OCI-LY1 (cell line): ENCODE measurements around the gene CLEC7A.

Source experiments
- H2AFZ ChIP-seq: fragments of 200-600 bp; sonication (generic), shearing (Covaris generic); 2 replicates; pipeline ENCODE4 v1.6.0; 2014; ENCODE audit warnings: antibody characterized with exemption, mild to moderate bottlenecking, low read length
- H3F3A ChIP-seq: fragments of 200-600 bp; sonication (generic), shearing (Covaris generic); 2 replicates; pipeline ENCODE4 v1.6.0; 2014; ENCODE audit warnings: mild to moderate bottlenecking, antibody characterized with exemption, low read length, moderate library complexity; ENCODE audit not compliant: insufficient read depth
- H3K27ac ChIP-seq: fragments of 200-600 bp; sonication (generic); 2 replicates; pipeline ENCODE4 v1.5.1; 2014; ENCODE audit warnings: low read length, mixed run types, mild to moderate bottlenecking, low read depth; ENCODE audit not compliant: poor library complexity, severe bottlenecking
- H3K27me3 ChIP-seq: fragments of 200-600 bp; sonication (generic); 2 replicates; pipeline ENCODE4 v1.6.0; 2014; ENCODE audit warnings: antibody characterized with exemption, mild to moderate bottlenecking, low read length, moderate library complexity; ENCODE audit not compliant: insufficient read depth
- H3K36me3 ChIP-seq: fragments of 200-600 bp; sonication (generic); 2 replicates; pipeline ENCODE4 v1.6.1; 2014; ENCODE audit warnings: mild to moderate bottlenecking, antibody characterized with exemption, low read length, moderate library complexity, mixed read lengths; ENCODE audit not compliant: insufficient read depth
- H3K4me1 ChIP-seq: fragments of 200-600 bp; sonication (generic); 2 replicates; pipeline ENCODE4 v1.5.1; 2014; ENCODE audit warnings: mild to moderate bottlenecking, low read length, moderate library complexity; ENCODE audit not compliant: insufficient read depth, severe bottlenecking
- H3K4me2 ChIP-seq: fragments of 200-600 bp; sonication (generic), shearing (Covaris generic); 2 replicates; pipeline ENCODE4 v1.6.1; 2014; ENCODE audit warnings: low read length
- H3K4me3 ChIP-seq: fragments of 200-600 bp; sonication (generic); 2 replicates; pipeline ENCODE4 v1.5.1; 2014; ENCODE audit warnings: low read length, low read depth, mild to moderate bottlenecking, mixed read lengths; ENCODE audit not compliant: poor library complexity, severe bottlenecking
- H3K79me2 ChIP-seq: fragments of 200-600 bp; shearing (Covaris generic); 2 replicates; pipeline ENCODE4 v1.6.1; 2016; ENCODE audit warnings: mixed run types, low read length, mixed read lengths; ENCODE audit not compliant: insufficient read depth
- H3K9ac ChIP-seq: fragments of 200-600 bp; sonication (generic), shearing (Covaris generic); 2 replicates; pipeline ENCODE4 v1.6.1; 2014; ENCODE audit warnings: mild to moderate bottlenecking, low read length, mixed read lengths
- H3K9me2 ChIP-seq: fragments of 200-600 bp; sonication (generic), shearing (Covaris generic); 2 replicates; pipeline ENCODE4 v1.6.1; 2014; ENCODE audit warnings: low read depth, mild to moderate bottlenecking, low read length, mixed read lengths
- H3K9me3 ChIP-seq: fragments of 200-600 bp; shearing (Covaris generic); 2 replicates; pipeline ENCODE4 v1.6.1; 2014; ENCODE audit warnings: low read length, mixed read lengths
- H4K20me1 ChIP-seq: fragments of 200-600 bp; sonication (generic), shearing (Covaris generic); 2 replicates; pipeline ENCODE4 v1.6.0; 2016; ENCODE audit warnings: mild to moderate bottlenecking, low read length; ENCODE audit not compliant: insufficient read depth
- CTCF ChIP-seq: fragments of 200-600 bp; sonication (generic), shearing (Covaris generic); IDR thresholded peaks from 2 replicates; pipeline ENCODE4 v1.5.1; 2017; ENCODE audit warnings: mild to moderate bottlenecking, antibody characterized with exemption, low read length, moderate library complexity, mixed read lengths
- EZH2 ChIP-seq: fragments of 200-600 bp; sonication (generic), shearing (Covaris generic); IDR thresholded peaks from 2 replicates; pipeline ENCODE4 v1.8.0; 2017; ENCODE audit warnings: borderline replicate concordance, mixed run types, mild to moderate bottlenecking, antibody characterized with exemption, low read length, moderate library complexity, mixed read lengths

The CLEC7A gene

GRCh38 chr12:10119066-10119465 is 10.9 kb downstream of the CLEC7A start:
- Histone ChIP-seq H3K9me2 (no peaks in the 10 kb centered on the region), H3K4me3 (no peak overlapping the region), H4K20me1 (no peaks in the 10 kb centered on the region), H3F3A (no peaks in the 10 kb centered on the region), H3K4me2 (no peak overlapping the region), H3K27me3 (no peaks in the 10 kb centered on the region), H3K4me1 (no peaks in the 10 kb centered on the region), H3K36me3 (no peaks in the 10 kb centered on the region), H3K79me2 (no peaks in the 10 kb centered on the region), H3K9me3 (no peaks in the 10 kb centered on the region), H3K9ac (no peak overlapping the region), H3K27ac (no peak overlapping the region), H2AFZ (no peak overlapping the region)
- TF ChIP-seq CTCF (no peak), EZH2 (no peak)

- no peaks in the 10 kb centered on the region for H4K20me1 ChIP-seq
- no peaks in the 10 kb centered on the region for H3K36me3 ChIP-seq
- no peak overlapping the region for H2AFZ ChIP-seq
- no peaks in the 10 kb centered on the region for H3K9me3 ChIP-seq
- H3K4me2 ChIP-seq = no peak overlapping the region
- TF ChIP-seq CTCF (no peak), EZH2 (no peak)
- H3K9ac ChIP-seq = no peak overlapping the region
- no peaks in the 10 kb centered on the region for H3K27me3 ChIP-seq
- H3K79me2 ChIP-seq = no peaks in the 10 kb centered on the region
- H3K9me2 ChIP-seq = no peaks in the 10 kb centered on the region
- H3K27ac ChIP-seq = no peak overlapping the region
- H3K4me3 ChIP-seq = no peak overlapping the region
- H3K4me1 ChIP-seq = no peaks in the 10 kb centered on the region
- H3F3A ChIP-seq = no peaks in the 10 kb centered on the region
These were observed 14.1 kb downstream of the CLEC7A start for GRCh38 chr12:10115890-10116289.

- Histone ChIP-seq H2AFZ (no peak overlapping the region), H4K20me1 (no peaks in the 10 kb centered on the region), H3K4me3 (no peak overlapping the region), H3K27me3 (no peaks in the 10 kb centered on the region), H3K9ac (no peak overlapping the region), H3K9me3 (no peaks in the 10 kb centered on the region), H3K4me2 (no peak overlapping the region), H3F3A (no peaks in the 10 kb centered on the region), H3K36me3 (no peaks in the 10 kb centered on the region), H3K79me2 (no peaks in the 10 kb centered on the region), H3K27ac (no peak overlapping the region), H3K4me1 (no peaks in the 10 kb centered on the region), H3K9me2 (no peaks in the 10 kb centered on the region)
- TF ChIP-seq CTCF (no peak), EZH2 (no peak)
These were observed 14.7 kb downstream of the CLEC7A start for GRCh38 chr12:10115311-10115710.
